GM19397 (cell line): ENCODE data around the gene CALY.
A peak's percentile ranks its signal among the peaks of the same experiment; 100 is the strongest.

Source experiments
- ATAC-seq: cut with Tn5 transposase; IDR thresholded peaks from one replicate; pipeline ENCODE4 v1.9.1; 2021; ENCODE audit warnings: mild to moderate bottlenecking, moderate library complexity; ENCODE audit not compliant: unreplicated experiment

Gene CALY

DNA sequence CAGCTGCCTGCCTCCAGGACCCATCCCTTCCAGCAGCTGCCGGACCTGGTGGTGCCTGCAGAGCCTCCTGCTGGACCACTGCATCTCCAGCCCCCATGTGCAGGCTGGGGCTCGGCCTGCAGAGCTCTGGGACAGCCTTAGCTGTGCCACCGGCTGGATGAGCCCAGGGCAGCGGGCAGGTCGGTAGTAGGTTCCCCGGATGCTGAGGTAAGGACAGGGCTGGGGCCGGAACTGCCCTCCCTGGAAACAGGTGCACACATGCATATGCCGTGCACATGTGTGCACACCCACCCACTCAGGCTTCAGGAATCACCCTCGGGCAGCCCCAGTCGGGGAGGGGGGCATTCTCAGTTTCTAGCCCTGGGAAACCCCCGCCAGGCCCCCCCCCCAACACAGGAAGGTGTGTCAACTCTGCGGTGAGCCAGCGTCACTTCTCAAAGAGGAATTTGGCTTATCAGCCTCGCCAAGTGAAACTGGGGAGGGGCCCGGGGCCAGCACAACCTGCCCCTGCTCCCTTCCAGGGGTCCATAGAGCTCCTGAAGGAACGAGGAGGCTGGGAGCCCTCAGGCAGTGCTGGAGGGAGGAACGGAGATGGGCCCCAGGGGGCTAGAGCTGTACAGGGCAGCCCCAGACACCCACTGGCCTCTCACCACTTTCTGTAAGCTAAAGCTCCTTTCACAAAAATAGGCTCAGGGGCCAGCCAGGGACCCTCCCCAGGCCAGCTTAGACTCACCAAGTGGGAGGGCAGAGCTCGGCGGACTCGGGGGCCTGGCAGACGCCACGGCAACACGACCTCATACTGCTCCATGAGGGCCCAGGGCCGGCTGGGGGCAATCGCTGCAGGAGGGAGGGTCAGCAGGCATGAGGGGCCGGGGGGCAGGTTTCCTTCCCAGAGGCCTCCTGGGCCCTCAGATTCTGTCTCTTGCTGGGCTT, 61.7 kb downstream of the CALY start:
- peak; percentile 42 for ATAC-seq
